ENCODE measurements around the gene EMC1.
"Not testable (repeated sequence)": the region's sequence is repeated elsewhere in the genome, so short reads cannot be mapped to it uniquely, and the experiment has no call there.

Gene EMC1

GRCh38 chr1:19240673-19241538 lies 10.4 kb downstream of the EMC1 start:
- no peaks in the 10 kb centered on the region for H3K27me3 Mint-ChIP-seq
- peaks cover 95% of the 10 kb centered on the region for H3K36me3 Mint-ChIP-seq (ENCODE audit: low read depth)
- H3K9me3 Mint-ChIP-seq, result no peaks in the 10 kb centered on the region
- H3K4me3 Mint-ChIP-seq, result no peak overlapping the region
- H3K4me1 Mint-ChIP-seq (ENCODE audit: low read depth), result no peaks in the 10 kb centered on the region
- H3K27ac Mint-ChIP-seq, result peak overlapping the region; percentile 47
- DNase-seq, result peak; percentile 77

DNA sequence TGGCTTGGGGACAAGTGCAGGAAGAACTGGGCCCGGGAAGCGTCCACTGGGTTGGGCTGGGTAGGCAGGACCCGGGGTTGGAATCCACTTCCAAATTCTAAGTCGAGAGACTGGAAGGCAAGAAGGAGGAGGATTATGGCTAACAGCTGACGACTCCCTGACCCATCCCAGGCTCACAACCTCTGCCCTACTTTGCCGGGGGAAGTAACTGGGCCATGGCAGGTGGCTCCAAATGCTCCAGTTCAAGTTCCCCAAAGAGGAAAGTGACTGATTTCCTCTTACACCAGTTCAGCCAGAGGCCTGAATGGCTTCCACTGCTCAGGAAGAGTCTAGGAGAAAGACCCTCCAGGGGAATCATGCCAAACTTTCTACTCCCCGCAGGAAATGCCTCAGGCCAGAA lies 11.4 kb downstream of the EMC1 start:
- H3K9me3 Mint-ChIP-seq, result no peaks in the 10 kb centered on the region
- H3K27ac Mint-ChIP-seq, result peak overlapping the region; percentile 50
- no peaks in the 10 kb centered on the region for H3K4me1 Mint-ChIP-seq (ENCODE audit: low read depth)
- DNase-seq, result no peak
- H3K36me3 Mint-ChIP-seq (ENCODE audit: low read depth), result peaks cover 95% of the 10 kb centered on the region
- no peak overlapping the region for H3K4me3 Mint-ChIP-seq
- no peaks in the 10 kb centered on the region for H3K27me3 Mint-ChIP-seq

- DNase-seq, result no peak
- Mint-ChIP-seq H3K4me1 (ENCODE audit: low read depth) (no peaks in the 10 kb centered on the region), H3K27ac (no peak overlapping the region), H3K36me3 (ENCODE audit: low read depth) (peaks cover 94% of the 10 kb centered on the region), H3K9me3 (no peaks in the 10 kb centered on the region), H3K27me3 (no peaks in the 10 kb centered on the region), H3K4me3 (no peak overlapping the region)
These were observed 17.1 kb downstream of the EMC1 start for GRCh38 chr1:19234224-19234623.

- H3K9me3 Mint-ChIP-seq, result no peaks in the 10 kb centered on the region
- peaks cover 93% of the 10 kb centered on the region for H3K36me3 Mint-ChIP-seq (ENCODE audit: low read depth)
- no peak overlapping the region for H3K4me3 Mint-ChIP-seq
- H3K27ac Mint-ChIP-seq, result peak overlapping the region; percentile 53
- DNase-seq, result no peak
- H3K27me3 Mint-ChIP-seq, result no peaks in the 10 kb centered on the region
- peaks cover 2% of the 10 kb centered on the region for H3K4me1 Mint-ChIP-seq (ENCODE audit: low read depth)
These were observed 18.8 kb downstream of the EMC1 start for GRCh38 chr1:19232524-19232846.

GRCh38 chr1:19231736-19232523 lies 19.4 kb downstream of the EMC1 start:
- not testable (repeated sequence) for H3K9me3 Mint-ChIP-seq; H3K4me1 Mint-ChIP-seq (ENCODE audit: low read depth); H3K4me3 Mint-ChIP-seq; DNase-seq; H3K27me3 Mint-ChIP-seq
- peaks cover 93% of the 10 kb centered on the region for H3K36me3 Mint-ChIP-seq (ENCODE audit: low read depth)
- peak overlapping the region; percentile 53 for H3K27ac Mint-ChIP-seq

DNA sequence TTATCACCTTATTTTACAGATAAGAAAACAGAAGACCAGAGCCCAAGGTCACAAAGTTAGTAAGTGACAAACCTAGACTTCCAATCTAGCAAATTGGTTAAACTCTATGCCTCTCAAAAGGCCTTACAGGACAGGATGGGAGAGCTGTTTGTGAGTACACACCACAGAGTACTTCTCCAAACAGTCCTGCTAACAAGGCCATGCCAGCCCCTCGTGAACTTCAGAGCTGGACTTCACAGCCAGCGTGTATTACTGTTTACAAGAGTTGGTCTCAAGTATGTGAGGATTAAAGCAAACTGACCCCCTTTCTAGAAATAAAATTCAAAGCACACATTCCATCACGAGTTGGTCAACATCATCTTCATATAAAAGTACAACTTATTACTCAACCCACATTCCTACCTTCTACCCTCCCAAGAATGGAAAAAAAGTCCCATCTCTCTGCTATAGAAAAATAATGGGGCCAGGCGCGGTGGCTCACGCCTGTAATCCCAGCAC lies 21.4 kb downstream of the EMC1 start:
- Mint-ChIP-seq H3K36me3 (ENCODE audit: low read depth) (peaks cover 95% of the 10 kb centered on the region), H3K4me3 (no peak overlapping the region), H3K9me3 (no peaks in the 10 kb centered on the region), H3K27me3 (no peaks in the 10 kb centered on the region), H3K4me1 (ENCODE audit: low read depth) (peaks cover 2% of the 10 kb centered on the region), H3K27ac (peak overlapping the region; percentile 8)
- DNase-seq, result no peak

GRCh38 chr1:19229229-19229628 lies 22.1 kb downstream of the EMC1 start:
- H3K4me1 Mint-ChIP-seq (ENCODE audit: low read depth), result peaks cover 2% of the 10 kb centered on the region
- H3K36me3 Mint-ChIP-seq (ENCODE audit: low read depth), result peaks cover 95% of the 10 kb centered on the region
- peak overlapping the region; percentile 68 for H3K27ac Mint-ChIP-seq
- no peaks in the 10 kb centered on the region for H3K27me3 Mint-ChIP-seq
- H3K9me3 Mint-ChIP-seq, result no peaks in the 10 kb centered on the region
- no peak overlapping the region for H3K4me3 Mint-ChIP-seq
- DNase-seq, result no peak

GRCh38 chr1:19222979-19223824 lies 28.1 kb downstream of the EMC1 start:
- peaks cover 97% of the 10 kb centered on the region for H3K36me3 Mint-ChIP-seq (ENCODE audit: low read depth)
- no peaks in the 10 kb centered on the region for H3K27me3 Mint-ChIP-seq
- no peak for DNase-seq
- H3K4me3 Mint-ChIP-seq, result no peak overlapping the region
- no peaks in the 10 kb centered on the region for H3K9me3 Mint-ChIP-seq
- peaks cover 16% of the 10 kb centered on the region for H3K4me1 Mint-ChIP-seq (ENCODE audit: low read depth)
- peak overlapping the region; percentile 66 for H3K27ac Mint-ChIP-seq

DNA sequence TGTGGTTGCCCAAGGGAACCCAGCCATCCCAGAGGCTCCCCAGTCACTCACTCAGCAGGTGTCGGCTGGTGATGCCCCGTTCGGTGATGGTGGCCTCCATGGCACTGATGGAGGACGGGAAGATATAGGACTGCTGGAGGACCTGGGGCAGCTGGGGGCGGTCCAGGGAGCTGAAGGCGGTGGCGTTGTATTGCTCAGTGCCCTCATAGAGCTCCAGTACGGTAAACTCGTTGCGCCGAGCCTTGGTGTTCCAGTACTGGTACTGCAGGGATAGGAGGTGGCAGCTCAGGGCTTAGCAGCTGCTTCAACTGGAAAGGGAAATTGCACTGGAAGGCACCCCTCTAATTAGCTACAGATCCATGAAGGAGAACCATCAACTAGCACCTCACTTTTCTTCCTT lies 28.8 kb downstream of the EMC1 start:
- H3K27me3 Mint-ChIP-seq, result no peaks in the 10 kb centered on the region
- peaks cover 96% of the 10 kb centered on the region for H3K36me3 Mint-ChIP-seq (ENCODE audit: low read depth)
- no peaks in the 10 kb centered on the region for H3K9me3 Mint-ChIP-seq
- H3K27ac Mint-ChIP-seq, result peak overlapping the region; percentile 66
- H3K4me3 Mint-ChIP-seq, result no peak overlapping the region
- peaks cover 18% of the 10 kb centered on the region for H3K4me1 Mint-ChIP-seq (ENCODE audit: low read depth)
- DNase-seq, result no peak

DNA sequence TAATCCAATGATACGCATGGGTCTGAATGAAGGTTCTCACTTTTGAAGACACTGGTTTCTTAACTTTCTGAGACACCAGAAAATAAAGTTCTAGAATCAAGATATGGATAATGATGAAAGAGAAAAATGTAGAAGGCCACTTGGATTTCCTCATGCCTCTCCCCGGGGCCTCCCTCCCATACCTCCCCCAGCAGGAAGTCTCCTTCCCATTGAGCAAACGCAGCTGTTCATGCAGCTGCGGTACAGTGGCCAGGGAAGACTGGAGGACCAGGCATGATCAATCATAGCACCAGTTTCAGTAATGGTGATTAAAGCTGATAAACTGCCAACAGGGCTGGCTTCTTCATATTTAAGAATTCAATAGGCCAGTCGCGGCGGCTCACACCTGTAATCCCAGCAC lies 30.3 kb downstream of the EMC1 start:
- peaks cover 18% of the 10 kb centered on the region for H3K4me1 Mint-ChIP-seq (ENCODE audit: low read depth)
- H3K9me3 Mint-ChIP-seq, result no peaks in the 10 kb centered on the region
- peaks cover 95% of the 10 kb centered on the region for H3K36me3 Mint-ChIP-seq (ENCODE audit: low read depth)
- H3K27ac Mint-ChIP-seq, result peak overlapping the region; percentile 84
- no peak for DNase-seq
- no peak overlapping the region for H3K4me3 Mint-ChIP-seq
- H3K27me3 Mint-ChIP-seq, result no peaks in the 10 kb centered on the region

DNA sequence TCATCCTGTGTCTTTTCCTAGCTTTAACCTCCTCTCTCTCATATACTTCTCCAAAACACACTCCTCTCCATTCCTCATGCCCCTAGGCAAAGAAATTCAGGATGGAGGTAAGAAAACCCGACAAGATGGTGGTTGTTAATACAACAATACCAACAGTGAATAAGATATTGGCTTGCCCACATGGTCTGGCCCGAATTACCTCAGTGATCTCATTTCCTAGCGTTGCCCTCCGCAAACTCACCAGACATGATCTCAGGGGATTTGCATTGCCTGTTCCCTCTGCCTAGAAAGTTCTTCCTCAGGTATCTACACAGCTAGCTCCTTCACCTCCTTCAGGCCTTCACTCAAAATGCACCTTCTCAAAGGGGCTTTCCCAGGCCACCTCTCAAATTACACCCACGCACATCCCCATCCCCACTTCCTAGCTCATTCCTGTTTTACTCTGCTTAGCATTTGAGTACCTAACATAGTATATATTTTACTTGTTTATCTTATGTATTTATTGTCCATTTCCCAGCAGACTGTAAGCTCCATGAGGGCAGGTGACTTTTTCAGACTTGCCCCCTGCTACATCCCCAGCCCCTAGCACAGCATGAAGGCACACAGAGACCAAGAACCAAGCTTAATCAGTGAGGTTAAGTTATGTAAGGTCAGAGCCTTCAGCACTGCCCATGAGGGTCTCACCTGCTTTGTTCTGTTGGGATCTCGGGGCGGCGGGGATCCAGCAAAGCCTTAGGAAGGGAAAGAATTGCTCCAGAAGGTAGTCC lies 31.1 kb downstream of the EMC1 start:
- Mint-ChIP-seq H3K9me3 (no peaks in the 10 kb centered on the region), H3K4me3 (no peak overlapping the region), H3K27me3 (no peaks in the 10 kb centered on the region), H3K36me3 (ENCODE audit: low read depth) (peaks cover 92% of the 10 kb centered on the region), H3K27ac (peak overlapping the region; percentile 84), H3K4me1 (ENCODE audit: low read depth) (peaks cover 19% of the 10 kb centered on the region)
- DNase-seq, result no peak

GRCh38 chr1:19219451-19219850 lies 31.9 kb downstream of the EMC1 start:
- Mint-ChIP-seq H3K4me3 (no peak overlapping the region), H3K36me3 (ENCODE audit: low read depth) (peaks cover 90% of the 10 kb centered on the region), H3K27me3 (no peaks in the 10 kb centered on the region), H3K27ac (peak overlapping the region; percentile 84), H3K9me3 (no peaks in the 10 kb centered on the region), H3K4me1 (ENCODE audit: low read depth) (peaks cover 22% of the 10 kb centered on the region)
- no peak for DNase-seq

DNA sequence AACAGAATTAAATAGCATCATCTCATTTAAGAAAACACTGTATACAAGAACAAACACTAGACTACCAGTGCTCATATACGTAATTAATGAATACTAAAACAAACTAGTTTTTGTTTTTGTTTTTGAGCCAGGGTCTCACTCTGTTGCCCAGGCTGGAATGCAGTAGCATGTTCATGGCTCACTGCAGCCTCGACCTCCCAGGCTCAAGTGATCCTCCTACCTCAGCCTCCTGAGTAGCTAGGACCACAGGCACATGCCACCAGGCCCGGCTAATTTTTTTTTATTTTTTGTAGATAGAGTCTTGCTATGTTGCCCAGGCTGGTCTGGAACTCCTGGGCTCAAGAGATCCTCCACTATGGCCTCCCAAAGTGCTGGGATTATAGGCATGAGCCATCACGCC lies 34.7 kb downstream of the EMC1 start:
- H3K36me3 Mint-ChIP-seq (ENCODE audit: low read depth), result peaks cover 89% of the 10 kb centered on the region
- H3K4me3 Mint-ChIP-seq, H3K9me3 Mint-ChIP-seq, DNase-seq, H3K27me3 Mint-ChIP-seq: not testable (repeated sequence)
- peak overlapping the region; percentile 51 for H3K27ac Mint-ChIP-seq
- peaks cover 48% of the 10 kb centered on the region for H3K4me1 Mint-ChIP-seq (ENCODE audit: low read depth)

- Mint-ChIP-seq H3K27me3 (no peaks in the 10 kb centered on the region), H3K27ac (peak overlapping the region; percentile 87), H3K9me3 (no peaks in the 10 kb centered on the region), H3K4me3 (peak overlapping the region; percentile 65), H3K36me3 (ENCODE audit: low read depth) (peaks cover 85% of the 10 kb centered on the region), H3K4me1 (ENCODE audit: low read depth) (peaks cover 43% of the 10 kb centered on the region)
- DNase-seq, result no peak
These were observed 37.7 kb downstream of the EMC1 start for GRCh38 chr1:19213580-19213979.
